K562 (cell line): ENCODE results near the gene RAPGEF5. TPM values are rescaled to one million over a fixed set of nuclear protein-coding genes. Genes with fewer than 3 reads are reported as not detected.

Experiments
- ATF1 ChIP-seq, 2 experiments: fragments of 450-650 bp in 1 of 2; IDR thresholded peaks; 2 replicates each; pipeline ENCODE4 v1.6.1; 2016; ENCODE audit warnings: missing compliant biosample characterization in 1 of 2, missing genetic modification characterization in 1 of 2
- CEBPG ChIP-seq, 3 experiments: fragments of 200-800 bp in 1 of 3; sonication (Bioruptor generic) in 1 of 3; sonication (generic) in 1 of 3; formaldehyde crosslinking in 1 of 3; IDR thresholded peaks in 2 of 3; conservative IDR thresholded peaks in 1 of 3; 2 replicates each; pipeline versions ENCODE4 v1.6.1 to v1.8.0; 2016 to 2022; ENCODE audit warnings: missing compliant biosample characterization in 2 of 3, missing genetic modification characterization in 2 of 3, mild to moderate bottlenecking in 1 of 3, missing genetic modification reagents in 1 of 3
- DMBX1 ChIP-seq: fragments of 250-450 bp; sonication (Bioruptor Pico); IDR thresholded peaks from 2 replicates; pipeline ENCODE4 v1.8.0; 2022; ENCODE audit warnings: inconsistent platforms, mild to moderate bottlenecking, moderate library complexity, borderline replicate concordance
- ELK3 ChIP-seq: fragments of 450-650 bp; formaldehyde crosslinking; IDR thresholded peaks from 2 replicates; pipeline ENCODE4 v1.4.0; 2020; ENCODE audit warnings: mild to moderate bottlenecking
- GABPA ChIP-seq: fragments of 200-800 bp; sonication (Bioruptor generic); conservative IDR thresholded peaks from 2 replicates; pipeline ENCODE4 v1.6.1; 2016; ENCODE audit warnings: low read depth, missing genetic modification characterization, missing compliant biosample characterization
- HMGXB4 ChIP-seq: sonication (generic); formaldehyde crosslinking; IDR thresholded peaks from 2 replicates; pipeline ENCODE4 v1.8.1; 2023; ENCODE audit warnings: mild to moderate bottlenecking, missing genetic modification reagents
- HSF4 ChIP-seq: fragments of 250-450 bp; sonication (Bioruptor Pico); IDR thresholded peaks from 2 replicates; pipeline ENCODE4 v2.1.2; 2022; ENCODE audit warnings: mild to moderate bottlenecking, moderate library complexity, borderline replicate concordance
- KLF13 ChIP-seq: fragments of 450-650 bp; IDR thresholded peaks from 2 replicates; pipeline ENCODE4 v1.6.1; 2016; ENCODE audit warnings: missing genetic modification characterization, low read depth, mild to moderate bottlenecking, missing compliant biosample characterization, moderate library complexity, borderline replicate concordance
- L3MBTL2 ChIP-seq: fragments of 450-650 bp; IDR thresholded peaks from 2 replicates; pipeline ENCODE4 v1.6.1; 2016; ENCODE audit warnings: mild to moderate bottlenecking, moderate library complexity
- MAZ ChIP-seq, 2 experiments: fragments of 450-650 bp in 1 of 2; sonication (generic) in 1 of 2; formaldehyde crosslinking; IDR thresholded peaks in 1 of 2; conservative IDR thresholded peaks in 1 of 2; 2 replicates each; pipeline versions ENCODE4 v1.4.0 to v1.5.0; 2020; ENCODE audit warnings: mild to moderate bottlenecking in 1 of 2, missing genetic modification reagents in 1 of 2
- MCM3 ChIP-seq: fragments of 450-650 bp; IDR thresholded peaks from 2 replicates; pipeline ENCODE4 v1.6.1; 2016
- MYC ChIP-seq, 2 experiments: fragments of 250-450 bp in 1 of 2; sonication (Bioruptor Pico) in 1 of 2; IDR thresholded peaks; 2 replicates each; pipeline versions ENCODE4 v1.5.1 to v1.6.1; 2012 to 2021; ENCODE audit warnings: low read depth in 2 of 2, borderline replicate concordance in 1 of 2, improper control_type of control experiment in 1 of 2, low read length in 1 of 2, mild to moderate bottlenecking in 1 of 2, moderate library complexity in 1 of 2
- MYNN ChIP-seq, 2 experiments: sonication (generic); formaldehyde crosslinking in 1 of 2; IDR thresholded peaks; 2 replicates each; pipeline versions ENCODE4 v1.5.0 to v1.6.1; 2016 to 2020; ENCODE audit warnings: antibody characterized with exemption in 1 of 2, missing genetic modification reagents in 1 of 2
- NR1H2 ChIP-seq: sonication (generic); formaldehyde crosslinking; IDR thresholded peaks from 2 replicates; pipeline ENCODE4 v1.4.0; 2020; ENCODE audit warnings: mild to moderate bottlenecking, missing genetic modification reagents
- RBM17 ChIP-seq: fragments of 200-400 bp; formaldehyde crosslinking; IDR thresholded peaks from 2 replicates; pipeline ENCODE4 v1.6.1; 2017; ENCODE audit warnings: low read depth, mild to moderate bottlenecking, low read length, borderline replicate concordance
- SNAPC5 ChIP-seq: fragments of 250-450 bp; sonication (Bioruptor Pico); IDR thresholded peaks from 2 replicates; pipeline ENCODE4 v1.8.0; 2021; ENCODE audit warnings: moderate library complexity, mild to moderate bottlenecking, inconsistent platforms
- SOX6 ChIP-seq: fragments of 450-650 bp; IDR thresholded peaks from 2 replicates; pipeline ENCODE4 v1.6.1; 2014; ENCODE audit warnings: mild to moderate bottlenecking
- TRIM24 ChIP-seq, 2 experiments: fragments of 450-650 bp; IDR thresholded peaks; 2 replicates each; pipeline ENCODE4 v1.6.1; 2016
- ZBTB33 ChIP-seq: sonication (generic); formaldehyde crosslinking; IDR thresholded peaks from 2 replicates; pipeline ENCODE4 v1.8.1; 2023; ENCODE audit warnings: mild to moderate bottlenecking, missing genetic modification reagents
- ZNF395 ChIP-seq: fragments of 200-800 bp; sonication (Bioruptor generic); IDR thresholded peaks from 2 replicates; pipeline ENCODE4 v1.6.1; 2017; ENCODE audit warnings: missing genetic modification characterization, missing compliant biosample characterization
- polyA plus RNA-seq, 8 experiments: library from polyadenylated mRNA; depleted of rRNA in 4 of 8; stranded (reverse) in 5 of 8; unstranded in 3 of 8; fragments of >200 nt; fragmentation: Nextera tagmentation in 2 of 8; fragmentation: Illumina TruSeq in 1 of 8; extraction: Ambion mirVana in 2 of 8; extraction: Trizol in 1 of 8; gene quantifications; 2 replicates each; pipeline versions ENCODE4 v1.2.1 to v1.2.3, GENCODE V29; 2011 to 2014; ENCODE audit warnings: inconsistent platforms in 1 of 8, missing spikeins in 1 of 8
- total RNA-seq, 7 experiments: library from RNA; depleted of rRNA in 6 of 7; stranded (reverse); fragments of >200 nt in 6 of 7; fragmentation: Illumina TruSeq in 2 of 7; extraction: Trizol in 2 of 7; gene quantifications; 2 replicates each; pipeline versions ENCODE4 v1.2.1 to v1.2.3, GENCODE V29; 2011 to 2021; ENCODE audit warnings: low replicate concordance in 1 of 7

Gene RAPGEF5
- total and polyA plus RNA-seq, 9 of the 15 experiments (the other 6 are each of a cell fraction or from before 2014, with no cell fraction given), result 0.39 to 2.0 (median 1.1) TPM

GRCh38 chr7:22123139-22123538 is 233.8 kb downstream of the RAPGEF5 start (continued):
- peak; percentile 76 for TF ChIP-seq SOX6
- TF ChIP-seq SNAPC5, result no peak
- TF ChIP-seq ELK3, result no peak
- TF ChIP-seq MAZ (CRISPR knock-in tag; conservative IDR thresholded peaks at IDR 0.05 in 1 of 2, IDR thresholded peaks at IDR 0.05 in 1 of 2), result 0 out of 4 replicates have a peak, but pooled peaks of 1 of the 2 experiments have one; percentile 20
- 0 out of 2 replicates have a peak, but pooled peaks have one; percentile 55 for TF ChIP-seq NR1H2 (CRISPR knock-in tag)
- TF ChIP-seq MCM3, result no peak
- 0 out of 2 replicates have a peak, but pooled peaks have one; percentile 59 for TF ChIP-seq ZNF395 (CRISPR knock-in tag)
- 0 out of 4 replicates have a peak, but pooled peaks of 1 of the 2 experiments have one; percentile 44 for TF ChIP-seq TRIM24 (IDR thresholded peaks at IDR 0.05)
- no peak for TF ChIP-seq MYNN (IDR thresholded peaks at IDR 0.05)
- TF ChIP-seq MYNN (CRISPR knock-in tag; IDR thresholded peaks at IDR 0.05), result no peak
- TF ChIP-seq CEBPG (CRISPR knock-in tag; IDR thresholded peaks at IDR 0.05), result no peak
- TF ChIP-seq CEBPG (tag; conservative IDR thresholded peaks at IDR 0.05 in 1 of 2, IDR thresholded peaks at IDR 0.05 in 1 of 2), result no peak
- TF ChIP-seq HSF4 (CRISPR knock-in tag), result 0 out of 2 replicates have a peak, but pooled peaks have one; percentile 57
- TF ChIP-seq DMBX1 (CRISPR knock-in tag), result peak; percentile 74; the same call in 1 of the 2 replicates
- TF ChIP-seq MYC (IDR thresholded peaks at IDR 0.05; ENCODE audit: low read depth, low read length), result peak; percentile 74
- TF ChIP-seq MYC (CRISPR knock-in tag; IDR thresholded peaks at IDR 0.05; ENCODE audit: borderline replicate concordance, low read depth), result no peak
- no peak for TF ChIP-seq ATF1 (CRISPR knock-in tag; IDR thresholded peaks at IDR 0.05)
- 0 out of 2 replicates have a peak, but pooled peaks have one; percentile 33 for TF ChIP-seq ATF1 (tag; IDR thresholded peaks at IDR 0.05)
- TF ChIP-seq KLF13 (tag), result peak; percentile 50; the same call in 1 of the 2 replicates
- 0 out of 2 replicates have a peak, but pooled peaks have one; percentile 13 for TF ChIP-seq ZBTB33 (CRISPR knock-in tag)
- TF ChIP-seq HMGXB4, result no peak
- 0 out of 2 replicates have a peak, but pooled peaks have one; percentile 12 for TF ChIP-seq GABPA
- peak; percentile 98 for TF ChIP-seq L3MBTL2
- TF ChIP-seq RBM17, result no peak
